Esophagus muscularis mucosa (tissue), 4 donors: ENCODE data around the gene PEPD. TPM values are rescaled to one million over a fixed set of nuclear protein-coding genes. Genes with fewer than 3 reads are reported as not detected.

ENCODE experiments used
- DNase-seq: peaks from one replicate; pipeline ENCODE4 v3.0.0-alpha.2; 2017; ENCODE audit errors: extremely low spot score
- H3K27ac ChIP-seq, 4 donors: fragments of 200-600 bp; sonication (generic); replicated peaks in 1 of 4; 1 replicate in 3 of 4; 2 replicates in 1 of 4; pipeline ENCODE4 v1.5.1; 2016 to 2019; ENCODE audit warnings: mild to moderate bottlenecking in 1 of 4
- H3K27me3 ChIP-seq, 4 donors: fragments of 200-600 bp; sonication (generic); one replicate each; pipeline versions ENCODE4 v1.5.1 to v1.6.0; 2016 to 2019
- H3K36me3 ChIP-seq, 4 donors: fragments of 200-600 bp; sonication (generic); one replicate each; pipeline ENCODE4 v1.5.1; 2016 to 2019
- H3K4me1 ChIP-seq, 4 donors: fragments of 200-600 bp; sonication (generic); one replicate each; pipeline ENCODE4 v1.5.1; 2016 to 2019
- H3K4me3 ChIP-seq, 4 donors: fragments of 200-600 bp; sonication (generic); 1 replicate in 2 of 4; 2 replicates in 2 of 4; pipeline ENCODE4 v1.5.1; 2016 to 2019; ENCODE audit warnings: mild to moderate bottlenecking in 4 of 4, moderate library complexity in 1 of 4
- H3K9me3 ChIP-seq, 4 donors: fragments of 200-600 bp; sonication (generic); 1 replicate in 3 of 4; 2 replicates in 1 of 4; pipeline ENCODE4 v1.5.1; 2016 to 2019
- CTCF ChIP-seq, 3 experiments: fragments of 200-600 bp in 2 of 3; fragments of 450-650 bp in 1 of 3; sonication (generic) in 2 of 3; IDR thresholded peaks; one replicate each; pipeline ENCODE4 v1.5.1; 2017 to 2019; ENCODE audit warnings: antibody characterized with exemption in 3 of 3, mild to moderate bottlenecking in 2 of 3, moderate library complexity in 1 of 3
- EP300 ChIP-seq: sonication (generic); formaldehyde crosslinking; IDR thresholded peaks from one replicate; pipeline ENCODE4 v1.6.1; 2017; ENCODE audit warnings: antibody characterized with exemption
- POLR2A ChIP-seq: fragments of 450-650 bp; IDR thresholded peaks from one replicate; pipeline ENCODE4 v1.6.1; 2017; ENCODE audit warnings: antibody characterized with exemption, moderate library complexity, mild to moderate bottlenecking, low read depth
- POLR2AphosphoS5 ChIP-seq, 2 donors: sonication (generic); formaldehyde crosslinking; IDR thresholded peaks; one replicate each; pipeline ENCODE4 v1.6.1; 2017; ENCODE audit warnings: antibody characterized with exemption in 2 of 2
- WGBS: methylation state at CpG from one replicate; pipeline ENCODE4 v1.1.5; 2018; 5-methylcytosine and 5-hydroxymethylcytosine counted together
- intact Hi-C: fragments of 100-400 bp; cut with DNase I; formaldehyde crosslinking; loops from one replicate; pipeline ENCODE4 v1.15.1; 2023
- total RNA-seq, 4 donors: library from RNA; depleted of rRNA; stranded (reverse); fragments of >200 nt; gene quantifications; one replicate each; pipeline versions ENCODE4 v1.1.0 to v1.2.1, GENCODE V29; 2016

Gene PEPD
- total RNA-seq, 4 donors from 2014 or later: 59.8 to 90.9 (median 73.0) TPM

GRCh38 chr19:33443638-33444561 lies 77.7 kb downstream of the PEPD start:
- Histone ChIP-seq H3K9me3 (no peaks in the 10 kb centered on the region), H3K4me3 (no peak overlapping the region), H3K27me3 (no peaks in the 10 kb centered on the region), H3K36me3 (peaks cover 0 to 38% (median 9%) of the 10 kb centered on the region in 4 donors), H3K27ac (no peak overlapping the region), H3K4me1 (no peaks in the 10 kb centered on the region)
- no peak for DNase-seq
- intact Hi-C loops: no loop called here
- 96% methylated on average over 29 of the region's 32 CpGs for WGBS
- TF ChIP-seq CTCF (IDR thresholded peaks at IDR 0.05) (no peak), POLR2A (no peak)

- H3K9me3 ChIP-seq: no peaks in the 10 kb centered on the region
- no peaks in the 10 kb centered on the region for H3K27me3 ChIP-seq
- H3K36me3 ChIP-seq: peaks cover 0 to 34% (median 6%) of the 10 kb centered on the region in 4 donors
- TF ChIP-seq EP300: no peak
- TF ChIP-seq POLR2A: no peak
- no peak for TF ChIP-seq POLR2AphosphoS5 (IDR thresholded peaks at IDR 0.05)
- no peak for TF ChIP-seq CTCF (IDR thresholded peaks at IDR 0.05)
- H3K4me1 ChIP-seq: no peaks in the 10 kb centered on the region
- H3K4me3 ChIP-seq: no peak overlapping the region
- WGBS: 97% methylated on average over 9 of the region's 9 CpGs
- no peak for DNase-seq
- intact Hi-C loops: no loop called here
- no peak overlapping the region for H3K27ac ChIP-seq
These were observed 78.9 kb downstream of the PEPD start for GRCh38 chr19:33442706-33443105.

GRCh38 chr19:33441828-33442227 lies 79.8 kb downstream of the PEPD start:
- DNase-seq: no peak
- H3K36me3 ChIP-seq: peaks cover 0 to 31% (median 5%) of the 10 kb centered on the region in 4 donors
- 100% methylated on average over 3 of the region's 3 CpGs for WGBS
- H3K4me1 ChIP-seq: no peaks in the 10 kb centered on the region
- TF ChIP-seq EP300: no peak
- TF ChIP-seq POLR2A: no peak
- TF ChIP-seq CTCF (IDR thresholded peaks at IDR 0.05): no peak
- TF ChIP-seq POLR2AphosphoS5 (IDR thresholded peaks at IDR 0.05): no peak
- intact Hi-C loops: no loop called here
- no peak overlapping the region for H3K4me3 ChIP-seq
- H3K9me3 ChIP-seq: no peaks in the 10 kb centered on the region
- H3K27me3 ChIP-seq: no peaks in the 10 kb centered on the region
- no peak overlapping the region for H3K27ac ChIP-seq

DNA sequence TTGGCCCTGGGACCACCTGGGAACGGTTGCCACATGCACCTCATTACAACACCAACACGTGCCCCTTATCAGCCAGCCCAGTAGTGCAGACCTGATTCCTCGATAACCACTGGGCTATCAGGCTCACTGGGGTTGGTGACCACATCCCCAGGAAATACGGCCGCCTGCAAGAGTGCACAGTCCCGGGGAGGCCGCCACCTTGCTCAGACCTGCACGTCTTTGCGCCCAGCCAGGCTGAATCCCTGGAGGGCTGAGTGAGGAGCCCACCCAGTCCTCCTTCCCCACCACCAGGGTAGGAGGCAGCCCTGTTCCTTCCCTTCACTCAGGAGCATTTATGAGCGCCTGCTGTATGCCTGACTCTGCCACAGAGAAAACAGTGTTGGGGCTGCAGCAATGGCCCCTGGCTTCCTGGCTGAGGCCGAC lies 80.3 kb downstream of the PEPD start:
- Histone ChIP-seq H3K4me3 (no peak overlapping the region), H3K27me3 (no peaks in the 10 kb centered on the region), H3K9me3 (no peaks in the 10 kb centered on the region), H3K4me1 (no peaks in the 10 kb centered on the region), H3K27ac (no peak overlapping the region), H3K36me3 (peaks cover 0 to 33% (median 5%) of the 10 kb centered on the region in 4 donors)
- WGBS: 93% methylated on average over 8 of the region's 11 CpGs
- no peak for DNase-seq
- TF ChIP-seq EP300: no peak
- no peak for TF ChIP-seq POLR2A
- TF ChIP-seq POLR2AphosphoS5 (IDR thresholded peaks at IDR 0.05): no peak
- TF ChIP-seq CTCF (IDR thresholded peaks at IDR 0.05): no peak
- intact Hi-C loops: no loop called here
